C4-2B (cell line): ENCODE data around the gene MRPS24.

Experiments
- CTCF ChIP-seq: fragments of 450-650 bp; conservative IDR thresholded peaks from 2 replicates; pipeline ENCODE4 v1.5.1; 2017; ENCODE audit warnings: mild to moderate bottlenecking
- ZFX ChIP-seq: fragments of 450-650 bp; IDR thresholded peaks from 2 replicates; pipeline ENCODE4 v1.6.1; 2017

GRCh38 chr7:43884617-43885016, 15.3 kb upstream of the MRPS24 start:
- TF ChIP-seq CTCF (no peak), ZFX (no peak)
